ENCODE data around the gene NPW. TPM values are rescaled to one million over a fixed set of nuclear protein-coding genes. Genes with fewer than 3 reads are reported as not detected.

NPW gene
- total RNA-seq, 2 experiments from 2014 or later: 0.85 to 3.7 TPM

DNA sequence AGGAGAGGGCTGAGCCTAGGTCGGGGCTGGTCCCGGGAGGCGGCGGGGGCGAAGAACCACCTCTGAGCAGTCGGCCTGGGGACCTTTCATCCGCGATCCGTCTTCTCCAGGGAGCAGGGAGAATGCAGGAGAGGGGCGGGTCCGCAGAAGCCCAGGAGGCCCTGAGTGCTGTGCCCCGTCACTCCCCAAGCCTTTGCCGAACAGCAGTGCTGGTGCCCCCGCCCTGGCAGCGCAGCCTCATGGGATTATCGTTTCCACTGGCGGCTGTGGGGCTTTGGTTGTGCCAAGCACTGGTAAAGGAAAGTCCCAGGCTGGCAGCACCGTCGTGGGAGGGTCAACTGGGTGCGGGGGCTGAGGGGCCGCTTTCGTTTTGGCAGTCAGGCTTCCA lies 47.1 kb upstream of the NPW start:
- no peaks in the 10 kb centered on the region for H4K20me1 ChIP-seq (ENCODE audit: insufficient read depth, low read length)
- peaks cover 28% of the 10 kb centered on the region for H3K79me2 ChIP-seq (ENCODE audit: insufficient read depth, low read depth, low read length)
- H3K9me2 ChIP-seq (ENCODE audit: insufficient read depth, low read length): no peaks in the 10 kb centered on the region
- no TSS peak for BruUV-seq (replicated peaks)
- peak overlapping the region; percentile 76 for H3K4me2 ChIP-seq (ENCODE audit: low read length)
- CTCF ChIA-PET (ENCODE audit: unreplicated experiment): no interaction called here
- H3K9me3 ChIP-seq (ENCODE audit: low read length): no peaks in the 10 kb centered on the region
- H3K27ac ChIP-seq (ENCODE audit: low read depth, low read length, poor library complexity, severe bottlenecking): no peak overlapping the region
- TF ChIP-seq, protein P1, sequence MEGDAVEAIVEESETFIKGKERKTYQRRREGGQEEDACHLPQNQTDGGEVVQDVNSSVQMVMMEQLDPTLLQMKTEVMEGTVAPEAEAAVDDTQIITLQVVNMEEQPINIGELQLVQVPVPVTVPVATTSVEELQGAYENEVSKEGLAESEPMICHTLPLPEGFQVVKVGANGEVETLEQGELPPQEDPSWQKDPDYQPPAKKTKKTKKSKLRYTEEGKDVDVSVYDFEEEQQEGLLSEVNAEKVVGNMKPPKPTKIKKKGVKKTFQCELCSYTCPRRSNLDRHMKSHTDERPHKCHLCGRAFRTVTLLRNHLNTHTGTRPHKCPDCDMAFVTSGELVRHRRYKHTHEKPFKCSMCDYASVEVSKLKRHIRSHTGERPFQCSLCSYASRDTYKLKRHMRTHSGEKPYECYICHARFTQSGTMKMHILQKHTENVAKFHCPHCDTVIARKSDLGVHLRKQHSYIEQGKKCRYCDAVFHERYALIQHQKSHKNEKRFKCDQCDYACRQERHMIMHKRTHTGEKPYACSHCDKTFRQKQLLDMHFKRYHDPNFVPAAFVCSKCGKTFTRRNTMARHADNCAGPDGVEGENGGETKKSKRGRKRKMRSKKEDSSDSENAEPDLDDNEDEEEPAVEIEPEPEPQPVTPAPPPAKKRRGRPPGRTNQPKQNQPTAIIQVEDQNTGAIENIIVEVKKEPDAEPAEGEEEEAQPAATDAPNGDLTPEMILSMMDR (conservative IDR thresholded peaks at IDR 0.05; ENCODE audit: low read length): no peak
- TF ChIP-seq EZH2phosphoT487 (IDR thresholded peaks at IDR 0.05; ENCODE audit: borderline replicate concordance, low read depth, low read length): no peak
- H3K4me3 ChIP-seq (ENCODE audit: low read depth, low read length, poor library complexity, severe bottlenecking): peak overlapping the region; percentile 86
- H2AFZ ChIP-seq (ENCODE audit: low read length): no peak overlapping the region
- H3K4me1 ChIP-seq (ENCODE audit: insufficient read depth, low read length, poor library complexity, severe bottlenecking): peaks cover 12% of the 10 kb centered on the region
- peaks cover 35% of the 10 kb centered on the region for H3K36me3 ChIP-seq (ENCODE audit: insufficient read depth, low read length)
- DNase-seq (ENCODE audit: low spot score): no peak
- POLR2A ChIA-PET: interaction anchor here (0.9 to 1.2 kb wide), 2 partner anchors 12 to 36 kb away, joined by 3 read pairs; no protein-coding TSS in a partner anchor
- intact Hi-C loops (cut with micrococcal nuclease; ENCODE audit: unreplicated experiment): loop anchor here (1.0 kb wide), 1 partner anchor 12 kb away; the partner anchor contains the start of gene GFER

DNA sequence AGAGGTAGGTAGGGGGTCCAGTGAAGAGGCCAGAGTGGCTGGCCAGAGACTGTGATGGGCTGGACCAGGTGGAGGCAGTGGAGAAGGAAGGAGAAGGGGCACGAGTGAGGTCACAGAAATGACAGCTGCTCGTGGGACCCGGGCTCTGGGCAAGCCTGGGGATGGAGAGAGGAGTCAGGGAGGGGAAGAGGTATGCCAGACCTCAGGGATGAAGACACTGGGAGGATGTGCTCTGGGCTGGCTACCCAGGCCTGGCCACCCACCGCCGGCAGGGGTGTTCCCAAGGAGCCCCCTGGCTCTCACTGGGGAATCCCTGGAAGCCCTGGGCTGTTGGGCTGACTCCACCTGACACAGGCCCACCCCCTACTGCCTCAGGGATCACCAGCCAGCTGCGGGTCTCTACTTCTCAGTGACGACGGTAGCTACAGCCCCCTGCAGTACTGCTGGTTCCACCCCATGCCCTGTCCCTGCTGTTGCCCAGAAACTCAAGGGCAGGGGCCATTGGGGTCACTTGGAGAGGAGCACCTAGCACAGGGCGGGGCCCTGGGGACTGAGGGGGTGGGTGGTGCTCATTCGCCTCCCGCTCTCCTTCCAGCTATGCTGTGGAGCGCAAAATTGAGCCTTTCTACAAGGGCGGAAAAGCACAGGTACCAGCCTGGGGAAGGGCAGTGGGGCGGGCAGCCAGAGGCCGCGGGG lies 46.0 kb upstream of the NPW start:
- Histone ChIP-seq H3K9me3 (ENCODE audit: low read length) (no peaks in the 10 kb centered on the region), H3K4me2 (ENCODE audit: low read length) (peak overlapping the region; percentile 76; the same call in 1 of the 2 replicates), H3K36me3 (ENCODE audit: insufficient read depth, low read length) (peaks cover 46% of the 10 kb centered on the region), H3K4me1 (ENCODE audit: insufficient read depth, low read length, poor library complexity, severe bottlenecking) (peaks cover 12% of the 10 kb centered on the region), H3K27ac (ENCODE audit: low read depth, low read length, poor library complexity, severe bottlenecking) (no peak overlapping the region), H3K79me2 (ENCODE audit: insufficient read depth, low read depth, low read length) (peaks cover 28% of the 10 kb centered on the region), H3K4me3 (ENCODE audit: low read depth, low read length, poor library complexity, severe bottlenecking) (peak overlapping the region; percentile 8), H2AFZ (ENCODE audit: low read length) (no peak overlapping the region), H3K9me2 (ENCODE audit: insufficient read depth, low read length) (no peaks in the 10 kb centered on the region), H4K20me1 (ENCODE audit: insufficient read depth, low read length) (no peaks in the 10 kb centered on the region)
- no peak for DNase-seq (ENCODE audit: low spot score)
- no TSS peak for BruUV-seq (replicated peaks)
- intact Hi-C loops (cut with micrococcal nuclease; ENCODE audit: unreplicated experiment): no loop called here
- CTCF ChIA-PET (ENCODE audit: unreplicated experiment): no interaction called here
- POLR2A ChIA-PET: no interaction called here
- TF ChIP-seq EZH2phosphoT487 (IDR thresholded peaks at IDR 0.05; ENCODE audit: borderline replicate concordance, low read depth, low read length): no peak
- TF ChIP-seq, protein P1 (conservative IDR thresholded peaks at IDR 0.05; ENCODE audit: low read length): no peak

Data from OCI-LY7 (cell line).